Epithelial cell of proximal tubule (primary cell): Measurements from ENCODE around the gene ASXL1. TPM values are rescaled to one million over a fixed set of nuclear protein-coding genes. Genes with fewer than 3 reads are reported as not detected.

Source experiments
- DNase-seq: peaks from one replicate; pipeline ENCODE4 v3.0.0-alpha.2; 2011; ENCODE audit warnings: low read depth
- H3K4me3 ChIP-seq: 2 replicates; pipeline ENCODE4 v1.5.1; 2011; ENCODE audit warnings: low read depth, mild to moderate bottlenecking, low read length
- CTCF ChIP-seq: conservative IDR thresholded peaks from 2 replicates; pipeline ENCODE4 v1.5.1; 2012; ENCODE audit warnings: low read depth, mild to moderate bottlenecking, low read length
- total RNA-seq: library from RNA; depleted of rRNA; stranded (reverse); fragments of >200 nt; gene quantifications from 2 replicates; pipeline ENCODE4 v1.2.3, GENCODE V29; 2015

Gene ASXL1
- total RNA-seq, 1 donor from 2014 or later: 34.2 TPM

- no peak for DNase-seq
- TF ChIP-seq CTCF: no peak
- no peak overlapping the region for H3K4me3 ChIP-seq
Measured at GRCh38 chr20:32387252-32387651, 29.1 kb downstream of the ASXL1 start.

GRCh38 chr20:32391003-32391402 is 32.9 kb downstream of the ASXL1 start:
- no peak for DNase-seq
- TF ChIP-seq CTCF: no peak

GRCh38 chr20:32395066-32395465 is 36.9 kb downstream of the ASXL1 start:
- no peak overlapping the region for H3K4me3 ChIP-seq
- no peak for TF ChIP-seq CTCF
- no peak for DNase-seq

More at GRCh38 chr20:32391003-32391402, 32.9 kb downstream of the ASXL1 start:
- H3K4me3 ChIP-seq: no peak overlapping the region

GRCh38 chr20:32396646-32397160 is 38.6 kb downstream of the ASXL1 start:
- no peak overlapping the region for H3K4me3 ChIP-seq
- no peak for DNase-seq
- no peak for TF ChIP-seq CTCF

- no peak overlapping the region for H3K4me3 ChIP-seq
- no peak for DNase-seq
- no peak for TF ChIP-seq CTCF
Measured at GRCh38 chr20:32397567-32398084, 39.5 kb downstream of the ASXL1 start.

GRCh38 chr20:32400476-32400875 is 42.3 kb downstream of the ASXL1 start:
- no peak for TF ChIP-seq CTCF
- no peak for DNase-seq
- H3K4me3 ChIP-seq: no peak overlapping the region

- DNase-seq: no peak
- no peak for TF ChIP-seq CTCF
- H3K4me3 ChIP-seq: no peak overlapping the region
Measured at GRCh38 chr20:32404017-32404416, 45.9 kb downstream of the ASXL1 start.
